Forelimb muscle (tissue), 1 donor: ENCODE data around the gene SLC25A13. TPM values are rescaled to one million over a fixed set of nuclear protein-coding genes. Genes with fewer than 3 reads are reported as not detected.
"Not testable (repeated sequence)": the region's sequence is repeated elsewhere in the genome, so short reads cannot be mapped to it uniquely, and the experiment has no call there.

Source experiments
- DNase-seq: peaks from one replicate; pipeline ENCODE4 v3.0.0-alpha.2; 2013; ENCODE audit warnings: low read depth
- polyA plus RNA-seq: library from polyadenylated mRNA; unstranded; fragments of 120-200 nt; gene quantifications from one replicate; pipeline ENCODE4 v1.2.1, GENCODE V29; 2013; ENCODE audit not compliant: insufficient read length

Gene SLC25A13
- polyA plus RNA-seq, 1 donor: 11.6 TPM

DNA sequence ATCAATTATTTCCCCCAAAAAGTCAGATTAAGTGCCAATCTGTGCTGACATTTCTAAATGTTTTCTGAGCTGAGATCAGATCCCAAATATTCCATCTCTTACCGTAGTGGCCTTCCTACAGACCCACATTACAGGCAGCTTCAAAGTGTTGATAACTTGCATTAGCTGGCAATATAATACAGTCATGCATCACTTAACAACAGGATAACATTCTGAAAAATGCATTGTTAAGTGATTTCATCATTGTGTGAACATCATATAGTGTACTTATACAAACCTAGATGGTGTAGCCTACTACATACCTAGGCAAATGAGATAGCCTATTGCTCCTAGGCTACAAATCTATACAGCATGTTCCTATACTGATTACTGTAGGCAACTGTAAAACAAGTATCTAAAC is 22.4 kb downstream of the SLC25A13 start:
- no peak for DNase-seq

DNA sequence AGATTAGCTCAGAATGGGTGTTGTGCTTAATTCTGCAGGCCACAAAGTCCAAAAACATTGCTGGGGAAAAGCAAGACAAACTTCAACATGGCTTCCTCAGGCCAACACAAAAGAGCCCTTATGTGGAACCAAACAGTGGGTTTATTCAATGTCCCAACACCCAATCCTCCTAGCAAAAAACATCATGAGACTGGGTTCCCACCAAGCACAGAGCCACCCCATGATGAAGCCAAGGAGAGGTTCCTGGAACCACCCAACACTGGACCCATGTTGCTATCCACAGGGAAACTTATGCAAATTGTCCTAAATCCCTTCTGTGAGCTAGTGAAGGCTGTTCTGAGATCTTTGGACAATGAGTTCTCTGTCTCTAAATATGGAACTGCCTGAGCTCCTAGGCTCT is 24.0 kb downstream of the SLC25A13 start:
- DNase-seq: no peak

DNA sequence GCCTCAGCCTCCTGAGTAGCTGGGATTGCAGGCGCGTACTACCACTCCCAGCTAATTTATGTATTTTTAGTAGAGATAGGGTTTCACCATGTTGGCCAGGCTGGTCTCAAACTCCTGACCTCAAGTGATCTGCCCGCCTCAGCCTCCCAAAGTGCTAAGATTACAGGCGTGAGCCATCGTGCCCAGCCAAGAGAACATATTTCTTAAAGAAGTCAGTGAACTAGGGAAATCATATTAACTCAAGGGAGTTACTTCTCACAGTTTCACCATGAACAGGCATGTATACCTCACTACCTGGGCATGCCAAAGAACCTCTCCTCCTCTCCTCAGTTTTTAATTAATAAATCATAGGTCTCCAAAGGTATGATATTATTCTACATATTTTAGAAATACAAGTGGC is 24.5 kb downstream of the SLC25A13 start:
- DNase-seq: not testable (repeated sequence)

DNA sequence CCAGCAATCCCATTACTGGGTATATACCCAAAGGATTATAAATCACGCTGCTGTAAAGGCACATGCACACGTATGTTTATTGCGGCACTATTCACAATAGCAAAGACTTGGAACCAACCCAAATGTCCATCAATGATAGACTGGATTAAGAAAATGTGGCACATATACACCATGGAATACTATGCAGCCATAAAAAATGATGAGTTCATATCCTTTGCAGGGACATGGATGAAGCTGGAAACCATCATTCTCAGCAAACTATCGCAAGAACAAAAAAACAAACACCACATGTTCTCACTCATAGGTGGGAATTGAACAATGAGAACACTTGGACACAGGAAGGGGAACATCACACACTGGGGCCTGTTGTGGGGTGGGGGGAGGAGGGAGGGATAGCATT is 28.0 kb downstream of the SLC25A13 start:
- not testable (repeated sequence) for DNase-seq

DNA sequence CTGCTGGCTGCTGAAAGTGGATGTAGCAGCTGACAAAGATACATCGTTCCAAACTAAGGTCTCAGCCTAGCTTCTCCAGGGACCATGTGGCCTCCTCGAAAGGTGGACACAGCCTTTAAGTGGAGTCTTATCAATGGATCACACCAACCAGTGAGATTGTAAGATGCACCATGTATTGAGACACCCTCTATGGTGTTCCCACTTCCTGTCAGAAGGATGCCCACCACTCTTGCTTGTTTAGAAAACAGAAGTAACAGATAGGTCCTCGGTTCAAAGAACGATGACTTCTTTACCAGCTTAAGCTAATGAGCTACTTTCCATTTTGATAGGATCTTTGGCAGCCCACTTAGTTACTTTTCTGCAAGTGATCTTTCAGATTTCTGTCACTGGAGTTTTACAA is 34.3 kb downstream of the SLC25A13 start:
- DNase-seq: no peak

DNA sequence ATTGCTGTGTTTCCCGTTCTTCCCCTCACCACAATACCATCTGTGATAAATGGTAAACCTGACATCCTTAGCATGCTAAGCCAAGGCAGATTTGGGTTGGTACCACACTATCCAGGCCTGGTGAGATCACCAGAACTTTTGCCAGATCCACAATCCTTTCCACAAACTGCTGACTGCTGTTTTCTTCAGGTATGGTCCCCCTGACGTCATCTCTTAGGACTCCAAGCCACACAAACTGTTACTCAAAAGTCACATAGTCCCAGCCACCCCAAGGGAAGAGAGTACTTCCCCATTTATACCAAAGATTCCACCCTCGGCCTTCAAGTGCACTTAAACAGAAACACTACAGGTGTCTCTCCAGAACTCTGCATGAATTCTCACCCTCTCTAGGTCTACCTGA is 34.8 kb downstream of the SLC25A13 start:
- no peak for DNase-seq

DNA sequence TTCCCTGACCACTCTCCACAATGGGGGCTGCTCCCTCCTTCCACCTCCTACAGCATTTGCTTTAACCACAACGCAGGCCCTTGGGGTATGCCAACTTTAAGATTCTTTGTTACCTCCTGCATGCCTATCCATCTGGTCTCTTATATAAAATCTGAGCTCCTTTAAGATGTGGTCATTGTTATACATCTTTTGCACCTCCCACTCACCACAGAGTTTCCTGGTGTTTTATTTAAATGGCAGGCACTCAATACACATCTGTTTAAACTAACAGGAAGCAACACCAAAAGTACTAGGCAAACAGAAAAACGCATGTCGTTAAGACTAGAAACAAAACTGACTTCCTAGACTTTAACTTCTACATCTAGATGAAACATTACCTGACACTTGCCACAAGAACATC is 36.3 kb downstream of the SLC25A13 start:
- no peak for DNase-seq

DNA sequence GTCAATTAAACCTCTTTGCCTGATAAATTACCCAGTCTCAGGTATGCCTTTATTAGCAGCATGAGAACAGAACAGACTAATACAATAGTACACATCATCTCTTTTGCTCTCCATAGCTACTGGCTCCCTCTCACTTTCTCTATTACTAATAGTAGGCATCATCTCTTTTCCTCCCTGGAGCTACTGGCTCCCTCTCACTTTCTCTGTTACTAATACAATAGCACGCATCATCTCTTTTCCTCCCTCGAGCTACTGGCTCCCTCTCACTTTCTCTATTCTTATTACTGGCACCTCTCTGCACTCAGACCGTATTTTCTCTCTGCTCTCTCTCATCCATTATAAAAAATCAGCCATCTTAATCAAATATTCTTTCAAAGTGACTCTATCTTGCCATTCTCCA is 37.1 kb downstream of the SLC25A13 start:
- DNase-seq: no peak

DNA sequence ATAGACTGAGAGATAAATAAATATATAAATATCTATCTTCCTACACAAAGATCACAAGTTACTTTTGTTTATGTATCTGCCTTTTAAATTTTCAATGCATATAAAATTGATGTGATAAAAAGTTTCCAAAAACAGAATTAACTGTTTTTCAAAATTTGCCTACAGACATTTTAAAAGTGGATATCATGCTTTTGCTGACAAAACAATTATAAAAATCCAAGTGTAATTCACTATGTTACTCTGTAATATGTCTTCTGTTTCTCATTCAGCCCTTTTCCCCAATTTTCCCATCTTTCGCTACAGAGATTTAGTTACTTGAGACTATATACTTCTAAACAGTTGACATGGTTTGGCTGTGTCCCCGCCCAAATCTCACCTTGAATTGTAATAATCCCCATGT is 37.7 kb downstream of the SLC25A13 start:
- DNase-seq: no peak

DNA sequence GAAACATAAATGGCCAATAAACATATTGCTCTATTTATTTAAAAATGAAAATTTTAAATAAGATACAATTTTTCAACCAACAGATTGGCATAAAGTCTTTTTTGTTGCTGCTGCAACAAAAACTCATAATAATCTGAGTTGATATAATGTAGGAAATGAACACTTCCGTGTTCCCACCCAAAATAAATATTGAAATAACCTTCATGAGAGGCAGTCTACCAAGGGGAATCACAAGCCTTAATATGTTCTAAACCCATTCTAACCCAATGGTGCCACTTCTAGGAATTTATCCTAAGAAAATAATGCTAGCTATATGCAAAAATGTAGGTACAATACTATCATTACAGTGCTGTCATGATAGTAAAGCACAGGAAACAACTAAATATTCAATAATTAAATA is 39.1 kb downstream of the SLC25A13 start:
- no peak for DNase-seq

DNA sequence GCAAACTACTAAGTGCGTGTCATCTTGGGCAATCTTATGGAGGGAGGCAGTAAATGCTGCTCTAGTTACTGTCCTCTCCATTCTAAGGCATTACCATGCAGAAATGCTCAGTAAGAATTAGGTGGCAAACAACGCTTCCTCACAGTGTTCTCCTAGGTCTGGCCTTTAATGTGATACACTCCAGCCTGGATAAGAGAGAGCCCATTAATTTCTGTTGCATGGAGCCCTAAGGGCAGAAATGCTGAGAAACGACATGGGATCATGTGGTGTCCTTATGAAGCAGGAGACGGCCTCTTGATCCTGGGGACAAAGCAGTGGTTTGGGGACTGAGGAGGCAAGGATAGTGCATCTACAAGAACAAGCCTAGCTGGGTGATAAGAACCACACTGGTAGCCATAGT is 44.0 kb downstream of the SLC25A13 start:
- DNase-seq: no peak

DNA sequence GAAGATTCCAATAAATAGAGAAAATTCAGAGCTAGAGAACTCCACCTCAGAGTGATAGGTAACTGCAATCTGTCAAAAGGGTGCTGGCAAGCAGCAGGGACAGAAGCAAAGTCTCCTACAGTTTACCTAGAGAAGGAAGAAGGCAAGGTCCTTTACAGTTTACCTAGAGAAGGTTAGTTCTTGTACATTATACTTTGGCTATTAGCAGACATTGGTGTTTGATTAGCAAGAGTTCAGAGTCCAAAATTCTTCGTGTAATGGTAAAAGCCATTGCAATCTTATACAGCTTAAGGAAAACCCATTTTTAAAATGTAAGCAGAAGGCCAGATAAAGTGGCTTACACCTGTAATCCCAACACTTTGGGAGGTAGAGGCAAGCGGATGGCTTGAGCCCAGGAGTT is 45.9 kb downstream of the SLC25A13 start:
- DNase-seq: no peak

DNA sequence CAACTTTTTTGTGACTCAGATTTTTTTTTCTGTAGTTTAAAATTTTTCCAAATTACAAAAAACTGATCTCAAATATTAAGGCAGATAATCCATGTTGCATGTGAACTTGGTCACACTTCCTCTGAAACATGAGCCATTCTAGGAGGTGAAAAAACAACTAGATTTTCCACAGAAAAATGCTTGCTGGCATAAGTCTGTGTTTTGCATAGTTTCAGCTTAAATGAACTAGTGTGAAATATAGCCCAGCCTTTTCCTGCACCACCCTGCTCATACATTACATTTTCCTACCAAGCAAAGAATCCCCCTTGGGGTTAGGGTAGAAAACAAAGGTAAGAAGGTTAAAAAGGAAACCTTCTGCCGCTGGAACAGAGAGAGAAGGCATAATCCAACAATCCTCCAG is 48.2 kb downstream of the SLC25A13 start:
- no peak for DNase-seq

DNA sequence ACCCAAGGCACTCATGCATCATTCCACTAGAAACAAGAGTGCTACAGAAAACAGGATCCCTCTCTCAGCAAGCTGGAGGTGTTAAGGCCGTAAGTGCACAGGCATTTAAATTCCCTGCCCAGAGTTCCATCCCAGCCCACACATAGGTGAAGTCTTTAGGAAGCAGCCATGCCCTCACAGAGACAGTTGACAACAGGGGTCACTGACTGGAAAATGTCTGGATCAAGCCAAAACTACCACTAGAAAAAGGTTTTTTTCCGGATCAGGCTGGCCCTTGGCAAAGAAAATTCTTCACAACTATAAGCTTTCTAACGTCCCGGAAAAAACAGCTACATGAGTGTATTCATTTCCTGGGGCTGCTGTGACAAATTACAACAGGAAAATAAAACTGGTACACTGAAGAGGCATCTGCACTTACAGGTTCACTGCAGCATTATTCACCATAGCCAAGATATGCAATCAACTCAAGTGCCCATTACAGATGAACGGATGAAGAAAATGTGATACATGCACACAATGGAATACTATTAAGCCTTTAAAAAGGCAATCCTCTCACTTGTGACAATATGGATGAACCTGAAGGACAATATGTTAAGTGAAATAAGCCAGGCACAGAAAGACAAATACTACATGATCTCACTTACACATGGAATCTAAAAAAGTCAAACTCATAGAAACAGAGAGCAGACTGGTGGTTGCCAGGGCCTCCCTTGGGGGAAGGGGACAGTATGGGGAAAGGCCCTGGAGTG is 52.5 kb downstream of the SLC25A13 start:
- no peak for DNase-seq

DNA sequence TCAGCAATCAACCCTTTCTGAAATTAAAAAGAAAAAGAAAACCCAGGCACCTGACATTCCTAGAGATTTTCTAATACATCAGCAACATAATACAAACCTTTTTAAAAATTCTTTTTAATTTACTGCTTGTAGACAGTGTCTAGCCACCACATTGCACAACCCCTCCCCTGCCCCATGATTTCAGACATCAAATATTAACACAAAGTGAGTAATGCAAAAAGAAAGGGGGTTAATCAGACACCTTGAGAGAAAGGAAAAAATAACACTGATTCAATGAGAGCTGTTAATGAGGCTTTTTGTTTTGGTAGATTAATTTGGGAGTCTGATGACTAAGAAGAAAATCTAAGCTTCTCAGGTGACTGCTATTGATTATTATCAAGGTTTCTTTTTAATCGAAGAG is 55.3 kb downstream of the SLC25A13 start:
- DNase-seq: no peak

DNA sequence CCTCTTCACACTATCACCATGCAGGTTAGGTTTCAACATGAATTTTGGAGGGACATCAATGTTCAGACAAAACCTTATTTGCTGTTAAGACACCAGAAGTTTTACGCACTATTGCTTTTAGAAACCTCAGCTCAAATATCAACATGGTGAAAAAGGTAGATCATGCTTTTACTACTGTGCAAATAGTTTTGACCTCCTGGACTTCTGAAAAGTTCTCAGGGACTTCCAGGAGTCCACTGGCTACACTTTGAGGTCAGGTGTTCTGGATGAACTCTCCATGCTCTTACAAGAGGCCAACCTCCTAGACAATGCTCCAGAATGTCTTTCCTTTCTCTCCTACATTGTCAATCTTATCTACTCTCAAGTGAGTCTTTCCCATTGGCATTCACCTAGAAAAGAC is 55.9 kb downstream of the SLC25A13 start:
- no peak for DNase-seq

DNA sequence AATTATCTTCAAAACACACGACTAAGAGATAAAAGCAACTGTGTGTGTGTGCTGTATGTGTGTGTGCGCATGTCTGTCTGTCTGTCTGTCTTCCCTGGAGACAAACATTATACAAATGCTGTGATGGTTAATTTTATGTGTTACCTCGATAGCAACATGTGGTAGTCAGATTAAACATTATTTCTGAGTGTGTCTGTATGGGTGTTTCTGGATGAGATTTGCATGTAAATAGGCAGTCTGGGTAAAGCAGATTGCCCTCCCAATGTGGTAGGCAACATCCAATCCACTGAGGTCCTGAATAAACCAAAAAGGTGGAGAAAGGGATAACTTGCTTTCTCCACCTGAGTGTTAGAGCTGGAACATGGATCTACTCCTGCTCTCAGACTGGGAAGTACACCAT is 67.9 kb downstream of the SLC25A13 start:
- no peak for DNase-seq

DNA sequence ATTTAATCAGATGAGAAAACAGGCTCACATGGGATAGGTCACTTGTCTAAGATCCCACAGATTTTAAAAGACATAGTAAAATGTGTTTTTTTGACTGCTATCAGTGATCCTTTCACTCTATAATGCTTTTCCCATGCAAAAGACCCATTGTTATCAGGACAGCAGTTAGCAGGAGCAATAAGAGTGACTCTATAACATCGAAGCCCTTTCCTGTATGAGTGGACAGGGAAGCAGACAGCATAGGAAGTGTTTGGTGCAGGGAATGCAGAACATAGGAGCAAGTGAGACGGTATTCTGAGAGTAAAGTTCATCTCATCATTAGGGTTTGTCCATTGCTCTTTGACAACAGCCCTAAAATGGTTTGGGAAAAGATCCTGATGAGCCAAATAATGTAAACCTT is 68.5 kb downstream of the SLC25A13 start:
- DNase-seq: no peak

DNA sequence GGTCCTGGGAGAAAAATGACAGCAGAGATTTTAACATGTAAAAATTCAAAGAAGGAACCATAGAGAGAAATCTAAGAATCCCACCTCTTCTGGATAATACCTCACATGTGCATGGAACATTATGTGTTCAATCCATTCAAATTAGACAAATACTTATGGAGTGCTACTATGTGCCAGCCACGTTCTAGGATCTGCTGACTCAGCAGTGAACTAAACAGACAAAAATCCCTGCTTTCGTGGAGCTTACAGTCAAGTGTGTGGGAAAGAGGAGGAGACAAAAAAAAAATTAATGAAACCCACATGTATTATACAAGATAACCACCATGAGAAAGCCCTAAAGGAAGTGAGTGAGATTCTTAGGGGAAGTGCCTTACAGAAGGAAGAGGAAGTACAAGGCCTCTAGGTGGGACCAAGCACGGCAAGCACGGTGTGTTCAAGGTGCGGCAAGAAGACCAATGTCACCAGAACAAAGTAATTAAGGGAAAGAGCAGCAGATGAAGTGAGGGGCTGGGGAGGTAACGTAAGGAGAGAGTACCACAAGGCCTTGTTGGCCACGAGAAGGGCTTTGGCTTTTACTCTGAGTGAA is 71.0 kb downstream of the SLC25A13 start:
- DNase-seq: no peak

DNA sequence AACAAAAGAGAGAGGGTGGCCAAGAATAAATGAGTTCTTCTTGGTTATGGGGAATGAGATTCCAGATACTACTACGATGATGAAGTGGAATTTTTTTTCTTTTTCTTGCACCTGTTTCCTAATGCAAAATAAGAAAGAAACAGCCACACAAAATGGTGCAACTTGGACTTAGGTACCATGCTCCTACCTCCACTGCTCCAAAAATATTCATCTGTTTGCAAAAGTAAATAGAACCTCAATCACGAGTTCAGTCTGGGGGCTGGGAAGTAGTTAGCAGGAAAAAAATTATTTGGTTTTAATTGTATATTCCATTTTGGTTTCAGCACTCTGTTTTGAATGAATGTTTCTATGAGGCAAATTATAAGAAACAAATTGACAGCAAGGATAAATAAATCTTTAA is 73.5 kb downstream of the SLC25A13 start:
- no peak for DNase-seq

DNA sequence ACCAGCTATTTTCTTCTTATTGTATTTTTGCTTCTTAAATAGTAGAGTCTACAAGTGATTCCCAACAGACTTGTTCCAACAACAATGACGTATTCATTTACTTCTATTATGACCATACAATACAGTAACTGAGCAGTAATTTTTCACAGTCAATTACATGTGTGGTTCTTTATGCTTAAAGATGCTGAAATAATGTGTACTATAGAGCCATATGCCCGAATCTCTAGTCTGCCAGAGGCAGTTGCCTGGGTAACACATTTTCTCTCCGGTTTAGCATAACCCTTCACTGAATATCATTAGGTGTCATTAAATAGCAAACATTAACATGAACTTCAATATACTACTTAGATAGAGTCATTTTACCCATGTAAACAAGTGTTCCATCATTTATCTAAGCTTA is 75.0 kb downstream of the SLC25A13 start:
- DNase-seq: no peak

DNA sequence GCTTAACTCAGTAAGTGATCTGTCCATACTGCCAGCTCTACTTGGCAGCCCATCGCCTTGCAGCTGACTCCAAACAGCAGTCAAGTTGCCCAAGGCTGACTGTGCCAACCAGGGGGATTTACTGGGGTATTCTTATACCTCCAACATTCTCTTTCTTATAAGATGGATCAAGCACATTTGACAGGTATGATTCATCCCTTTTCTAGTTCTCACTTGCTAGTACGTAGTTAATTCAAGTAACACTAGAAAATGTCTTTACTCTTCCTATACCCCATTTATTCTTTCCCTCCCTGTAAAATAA is 77.0 kb downstream of the SLC25A13 start:
- no peak for DNase-seq

DNA sequence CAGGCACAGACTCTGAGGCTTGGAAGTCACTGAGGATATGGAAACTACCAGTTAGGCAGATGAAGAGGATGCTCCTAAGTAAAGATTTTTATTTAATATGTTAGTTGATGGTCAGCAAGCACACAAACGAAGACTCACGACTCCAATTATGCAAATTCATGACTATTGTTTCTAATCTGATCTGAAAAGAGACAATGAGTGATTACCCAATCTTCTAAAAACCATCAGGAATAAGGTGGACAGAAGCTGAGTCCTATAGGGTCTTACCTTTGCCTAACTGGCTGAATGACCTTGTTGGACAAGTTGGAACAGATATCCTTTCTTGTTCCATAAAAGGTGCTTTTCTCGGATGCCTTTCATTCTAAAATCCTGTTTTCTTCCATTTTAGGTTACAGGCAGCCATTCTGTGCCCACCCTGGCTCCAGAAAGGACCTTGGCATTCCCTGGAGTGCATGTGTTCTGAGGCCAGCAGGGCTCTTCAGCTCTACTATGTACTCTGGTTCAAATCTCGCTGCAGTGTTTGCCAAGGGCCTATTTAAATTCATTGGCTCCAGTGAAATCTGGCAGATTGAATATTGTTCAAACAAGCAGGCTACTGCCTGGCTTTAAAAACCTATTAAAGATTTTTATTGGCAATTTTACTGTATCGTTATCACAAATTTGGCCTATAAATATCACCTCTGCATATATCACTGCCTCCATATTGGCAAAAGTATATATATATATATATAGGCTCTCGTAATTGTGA is 77.5 kb downstream of the SLC25A13 start:
- DNase-seq: no peak
